HG03025 (cell line): Measurements from ENCODE around the gene TUSC2.

Experiments
- ATAC-seq: cut with Tn5 transposase; IDR thresholded peaks from one replicate; pipeline ENCODE4 v1.9.1; 2021; ENCODE audit warnings: mild to moderate bottlenecking, moderate library complexity; ENCODE audit not compliant: unreplicated experiment, low FRiP score

TUSC2 gene, protein sequence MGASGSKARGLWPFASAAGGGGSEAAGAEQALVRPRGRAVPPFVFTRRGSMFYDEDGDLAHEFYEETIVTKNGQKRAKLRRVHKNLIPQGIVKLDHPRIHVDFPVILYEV

GRCh38 chr3:50327943-50328691 lies at the start of gene TUSC2:
Gene TUSC2 (minus strand): TSS chr3:50328223. CDS start chr3:50328099, 124 bp downstream.
- peak; percentile 81 for ATAC-seq

- no peak for ATAC-seq
Measured at GRCh38 chr3:50375258-50375931, 47.4 kb upstream of the TUSC2 start.

GRCh38 chr3:50374363-50375257 lies 46.6 kb upstream of the TUSC2 start:
- no peak for ATAC-seq

DNA sequence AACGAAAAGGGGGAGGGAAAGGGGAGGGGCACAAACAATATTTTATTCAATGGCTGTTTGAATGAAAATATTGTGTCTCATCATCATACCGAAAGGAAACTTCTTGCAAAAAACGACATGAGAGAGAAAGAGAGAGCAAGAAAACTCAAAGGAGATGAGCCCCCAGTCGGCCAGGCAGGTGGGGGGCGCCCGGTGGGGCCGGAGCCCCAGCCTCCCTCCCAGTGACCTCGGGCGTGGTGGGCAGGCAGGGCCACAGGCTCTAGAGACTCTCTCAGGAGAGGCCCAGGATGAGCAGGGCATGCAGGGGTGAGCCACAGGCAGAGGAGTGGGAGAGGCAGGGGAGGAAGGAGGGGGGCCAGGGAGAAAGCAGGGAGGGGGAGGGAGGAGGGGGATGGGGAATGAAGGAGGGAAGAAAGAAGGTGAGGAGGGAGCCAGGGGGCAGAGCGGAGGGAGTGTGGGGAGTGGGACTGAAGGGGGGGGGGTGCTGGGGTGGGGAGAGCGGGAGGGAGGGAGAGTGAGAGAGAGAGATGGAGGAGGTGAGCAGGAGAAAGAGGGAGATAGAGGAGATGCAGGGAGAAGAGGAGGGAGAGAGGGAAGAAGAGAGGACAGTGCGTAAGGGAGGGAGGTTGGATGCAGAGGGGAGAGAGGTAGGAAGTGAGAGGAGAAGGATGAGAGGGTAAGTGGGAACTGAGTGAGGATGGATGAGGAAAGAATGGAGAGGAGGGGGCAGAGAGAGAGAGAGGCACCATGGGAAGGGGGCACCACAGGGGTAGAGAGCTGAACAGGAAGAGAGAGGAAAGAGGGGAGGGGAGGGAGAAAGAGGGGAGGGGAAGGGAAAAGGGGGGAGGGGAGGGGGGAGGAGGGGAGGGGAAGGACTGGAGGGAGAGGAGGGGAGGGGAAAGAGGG lies 45.4 kb upstream of the TUSC2 start:
- ATAC-seq = no peak

- ATAC-seq = no peak
Measured at GRCh38 chr3:50372349-50372748, 44.3 kb upstream of the TUSC2 start.

DNA sequence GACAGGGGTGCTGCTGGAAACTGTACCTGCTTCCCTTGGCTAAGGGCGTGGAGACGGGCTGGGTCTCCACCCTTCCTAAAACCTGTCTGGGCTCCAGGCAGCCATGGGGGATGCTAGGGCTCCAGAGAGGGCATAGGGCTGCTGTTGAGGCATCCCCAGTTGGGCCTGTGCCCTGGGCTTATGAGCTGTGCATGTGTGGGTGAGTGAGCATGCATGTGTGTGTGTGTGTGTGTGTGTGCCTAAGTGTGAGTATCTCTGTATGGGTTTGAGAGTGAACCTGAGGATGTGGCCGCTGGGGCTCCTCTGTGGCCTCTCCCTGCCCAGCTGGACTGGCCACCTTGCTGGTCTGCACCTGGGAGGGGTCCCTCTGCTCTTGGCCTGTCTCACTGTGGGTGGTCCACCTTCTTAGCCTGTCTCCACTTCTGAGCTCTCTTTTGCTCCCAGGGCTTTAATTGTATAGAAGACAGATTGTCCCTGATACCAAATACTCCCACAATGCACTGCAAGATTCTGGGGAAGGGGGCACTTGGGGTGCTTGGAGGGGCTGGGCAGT lies 43.2 kb upstream of the TUSC2 start:
- ATAC-seq = no peak

GRCh38 chr3:50370594-50370993 lies 42.6 kb upstream of the TUSC2 start:
- no peak for ATAC-seq

DNA sequence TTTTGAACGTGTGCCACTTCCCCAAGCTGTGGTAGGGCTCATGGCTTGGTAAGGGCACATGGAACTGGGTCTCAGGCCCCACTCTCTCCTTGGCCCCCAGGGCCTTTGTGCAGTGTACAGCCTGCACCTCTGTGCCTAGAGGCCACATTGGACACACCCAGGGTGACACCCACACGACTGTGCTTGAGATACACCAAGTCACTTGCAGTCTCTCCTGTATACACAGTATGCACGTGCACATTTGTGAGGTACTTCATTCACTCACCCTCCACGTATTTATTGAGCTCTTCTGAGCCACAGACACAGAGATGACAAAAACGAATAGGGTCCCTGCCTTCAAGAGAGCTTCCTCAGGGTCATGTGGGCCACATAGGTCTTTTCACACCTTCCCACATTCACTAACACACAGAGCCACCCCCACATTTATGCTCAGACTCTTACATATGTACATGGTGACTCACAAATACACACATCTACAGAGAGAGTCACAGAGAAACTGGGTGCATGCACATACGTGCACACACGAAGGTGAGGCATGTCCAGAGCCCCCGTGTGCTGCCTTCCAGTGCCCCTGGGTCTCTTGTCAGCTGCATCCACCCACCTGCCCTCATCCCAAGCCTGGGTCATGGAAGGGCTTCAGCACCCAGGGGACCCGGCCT lies 41.1 kb upstream of the TUSC2 start:
- ATAC-seq = no peak

DNA sequence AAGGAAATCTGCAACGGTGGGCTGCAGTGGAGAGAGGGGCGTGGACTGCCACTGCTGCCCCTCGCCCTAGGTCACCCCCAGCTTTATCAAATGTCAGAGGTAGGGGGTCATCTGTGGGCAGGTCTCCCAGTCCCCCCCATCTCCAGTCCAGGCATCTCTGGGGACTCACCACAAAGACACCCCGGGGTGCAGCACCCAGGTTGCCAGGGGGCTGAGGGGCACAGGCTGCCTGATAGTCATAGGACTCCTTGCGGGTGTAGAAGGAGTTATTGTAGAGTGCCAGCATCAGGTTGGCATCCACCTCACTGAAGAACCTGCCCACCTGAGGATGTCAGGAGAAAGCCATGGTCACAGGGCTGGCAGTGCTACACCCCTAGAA lies 37.8 kb upstream of the TUSC2 start:
- ATAC-seq = no peak

DNA sequence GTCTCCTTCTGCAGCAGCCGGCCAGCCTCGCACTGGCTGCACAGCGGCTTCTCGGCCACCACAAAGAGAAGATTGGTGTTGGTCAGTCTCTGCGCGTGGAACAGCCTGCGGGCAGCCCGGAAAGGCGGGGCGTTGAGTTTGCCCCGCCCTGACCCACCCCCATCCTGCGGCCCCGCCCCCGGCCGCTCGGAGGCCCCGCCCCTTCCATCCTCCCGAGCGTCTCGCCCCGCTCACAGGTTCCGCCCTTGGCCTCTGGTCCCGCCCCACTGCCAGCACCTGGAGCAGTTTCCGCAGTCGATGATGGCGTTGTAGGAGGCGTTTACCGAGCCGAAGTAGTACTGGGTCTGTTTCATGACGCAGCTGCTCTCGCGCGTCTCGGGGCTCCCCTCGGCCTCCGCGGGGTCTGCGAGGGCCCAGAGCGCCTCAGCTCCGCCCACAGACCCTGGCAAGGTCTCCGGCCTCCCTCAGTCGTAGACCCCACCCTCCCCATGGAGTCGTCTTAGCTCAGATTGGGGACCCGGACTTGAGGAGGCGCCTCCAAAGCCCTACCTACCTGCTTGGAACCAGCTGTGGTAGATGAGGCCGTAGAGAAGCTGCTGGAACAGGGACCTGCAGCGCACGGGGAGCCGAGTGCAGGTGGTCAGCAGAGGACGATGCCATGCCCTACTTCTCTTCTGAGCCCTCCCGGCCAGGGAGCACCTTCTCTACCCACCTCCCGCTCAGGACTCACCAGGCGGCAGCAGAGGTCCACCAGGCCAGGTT lies 37.2 kb upstream of the TUSC2 start:
- ATAC-seq = peak; percentile 90

DNA sequence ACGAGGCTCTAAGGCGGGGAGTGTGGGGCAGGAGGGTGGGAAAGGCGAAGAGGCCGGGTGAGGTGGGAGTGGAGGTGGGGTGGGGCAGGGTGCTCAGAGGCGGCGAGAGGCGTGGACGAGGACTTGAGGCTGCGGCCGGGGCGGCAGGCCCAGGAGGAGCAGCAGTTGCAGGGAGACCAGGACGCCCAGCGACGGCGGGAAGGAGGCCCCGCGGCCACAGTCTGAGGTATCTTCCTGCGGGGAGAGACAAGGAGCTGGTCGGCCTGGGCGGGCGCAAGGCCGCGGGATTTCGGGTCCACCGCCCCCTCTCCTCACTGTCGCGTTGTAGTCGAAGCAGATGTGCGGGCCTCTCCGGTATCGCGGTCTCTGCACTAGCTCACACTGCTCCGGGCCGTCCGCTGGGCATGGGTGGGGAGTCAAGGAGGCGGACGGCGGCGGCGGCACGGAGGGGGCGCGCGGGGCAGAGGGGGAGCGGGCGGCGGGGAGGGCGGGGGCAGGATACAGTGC lies 36.6 kb upstream of the TUSC2 start:
- ATAC-seq = no peak

DNA sequence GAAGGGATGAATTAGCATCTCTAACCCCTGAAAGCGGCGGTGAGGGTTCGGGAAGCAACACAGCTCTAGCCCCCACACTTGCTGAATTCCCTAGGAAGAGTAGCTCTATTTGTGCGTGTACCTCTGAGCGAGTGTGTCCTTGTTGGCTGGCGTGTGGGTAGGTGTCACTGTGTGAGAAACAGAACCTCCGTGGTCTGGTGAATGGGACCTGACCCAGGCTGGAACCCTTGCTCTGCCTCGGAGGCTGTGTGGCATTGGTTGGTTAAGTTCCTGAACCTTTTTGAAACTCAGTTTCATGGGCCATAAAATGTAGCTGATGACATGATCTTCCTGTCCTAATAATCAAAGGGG lies 31.7 kb upstream of the TUSC2 start:
- ATAC-seq = no peak

DNA sequence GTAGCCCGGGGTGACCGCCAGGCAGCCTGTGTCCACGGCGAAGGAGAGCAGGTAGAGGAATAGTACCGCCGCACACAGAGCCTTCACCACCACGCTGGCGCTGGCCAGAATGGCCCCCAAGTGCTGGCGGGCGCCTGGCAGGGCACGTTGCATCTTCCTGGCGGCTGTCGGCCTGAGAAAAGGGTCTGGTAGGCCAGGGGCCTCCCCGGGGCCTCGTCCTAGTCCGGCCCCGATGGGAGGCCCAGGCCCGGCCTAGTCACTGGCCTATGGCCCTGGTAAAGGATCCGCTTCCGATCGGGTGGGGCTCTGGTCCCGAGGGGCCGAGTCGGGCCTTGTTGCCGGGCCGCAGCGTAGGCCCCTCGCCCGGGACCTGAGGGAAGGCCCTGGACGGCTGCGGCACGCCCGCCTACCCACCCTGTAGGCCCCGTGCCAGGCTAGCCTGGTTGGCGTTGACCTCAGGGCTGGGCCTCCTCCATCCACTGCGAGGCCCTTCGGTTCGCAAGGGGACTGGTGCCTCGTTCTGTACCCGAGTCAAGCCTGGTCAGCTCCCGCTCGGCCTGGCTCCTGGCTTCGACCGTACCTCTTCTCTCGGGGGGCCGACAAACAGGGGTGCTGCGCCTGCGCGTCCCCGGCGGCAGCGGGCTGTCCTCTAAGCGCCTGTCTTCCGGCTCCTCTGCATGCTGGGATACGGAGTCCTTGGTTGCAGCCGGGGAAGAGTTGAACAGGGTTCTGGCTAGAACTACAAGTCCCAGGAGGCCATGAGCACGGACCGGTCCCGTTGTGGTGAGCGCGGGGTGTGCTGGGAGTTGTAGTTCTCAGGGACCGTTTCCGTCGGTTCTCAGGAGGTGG lies 31.1 kb upstream of the TUSC2 start, which contains the start of gene TMEM115:
Gene TMEM115 (minus strand): TSS at position 611 of the 849 bp plus-strand sequence. CDS start 458 bp downstream, at position 153.
- ATAC-seq = peak; percentile 99

DNA sequence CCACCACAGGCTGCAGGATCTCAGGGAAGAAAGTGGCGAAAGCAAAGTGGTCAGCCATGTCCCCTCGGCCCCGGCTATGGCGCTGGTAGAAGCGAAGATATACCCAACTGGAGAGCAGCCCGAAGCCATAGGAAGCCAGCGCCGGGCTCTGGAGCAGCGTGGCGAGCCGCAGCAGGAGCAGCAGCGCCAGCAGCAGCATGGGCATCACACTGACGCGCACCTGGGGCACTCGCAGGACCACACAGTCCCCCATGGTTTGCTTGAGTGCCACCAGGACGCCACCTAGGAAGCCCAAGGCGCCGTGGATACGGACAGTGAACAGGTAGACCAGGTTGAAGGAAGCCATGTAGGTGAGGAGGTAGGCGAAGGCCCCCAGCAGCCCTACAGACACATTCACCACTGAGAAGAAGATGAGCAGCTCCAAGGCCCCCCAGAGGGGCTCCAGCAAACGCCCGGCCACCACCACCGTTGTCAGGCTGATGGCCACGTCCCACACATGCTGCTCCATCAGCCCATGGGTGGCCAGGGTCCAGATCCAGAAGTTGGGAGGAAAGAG lies 30.4 kb upstream of the TUSC2 start:
- no peak for ATAC-seq

DNA sequence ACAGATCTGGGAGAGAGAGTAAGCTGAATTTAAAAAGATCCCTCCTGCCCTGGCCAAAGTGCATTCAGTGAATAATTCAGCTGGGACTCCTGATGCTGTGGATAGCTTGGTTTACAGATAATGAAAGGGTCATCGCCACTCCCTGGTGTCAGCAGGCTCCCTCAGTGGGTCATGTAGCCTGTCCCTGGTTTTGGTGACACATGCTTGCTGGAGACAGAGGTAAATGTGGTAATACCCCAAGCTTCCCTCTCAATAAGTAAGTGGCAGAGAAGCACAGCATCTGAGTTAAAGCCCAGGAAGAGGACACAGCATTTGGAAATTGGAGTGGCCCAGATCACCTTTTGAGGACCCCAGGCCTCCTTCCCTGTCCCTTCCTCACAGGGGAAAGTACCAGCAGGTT lies 29.5 kb upstream of the TUSC2 start:
- no peak for ATAC-seq

DNA sequence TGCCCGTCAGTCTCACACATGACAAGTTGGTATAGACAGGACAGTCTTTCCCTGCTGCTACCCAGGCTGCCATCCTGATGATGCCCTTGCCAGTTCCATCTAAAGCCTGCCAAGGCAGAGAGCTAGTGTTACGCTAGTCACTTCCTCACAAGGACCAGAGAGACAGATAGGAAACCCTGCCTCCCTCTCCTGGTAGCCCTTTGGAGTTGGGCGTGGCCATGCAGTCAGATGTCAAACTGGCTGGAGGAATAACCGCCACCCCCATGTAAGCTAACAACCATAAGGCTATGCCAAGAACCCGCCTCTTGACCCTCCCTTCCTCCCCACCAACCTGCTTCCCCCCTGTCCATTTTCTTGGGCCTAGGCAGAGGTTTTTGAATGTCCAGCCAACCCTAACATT lies 28.5 kb upstream of the TUSC2 start:
- no peak for ATAC-seq
